T-helper 2 cell (primary cell): ENCODE results near the gene RPS19BP1.
"Not testable (repeated sequence)": the region's sequence is repeated elsewhere in the genome, so short reads cannot be mapped to it uniquely, and the experiment has no call there.

ENCODE experiments used
- DNase-seq, 5 experiments: peaks; one replicate each; pipeline versions ENCODE4 v3.0.0 to v3.0.0-alpha.2; 2012 to 2022

RPS19BP1 gene

DNA sequence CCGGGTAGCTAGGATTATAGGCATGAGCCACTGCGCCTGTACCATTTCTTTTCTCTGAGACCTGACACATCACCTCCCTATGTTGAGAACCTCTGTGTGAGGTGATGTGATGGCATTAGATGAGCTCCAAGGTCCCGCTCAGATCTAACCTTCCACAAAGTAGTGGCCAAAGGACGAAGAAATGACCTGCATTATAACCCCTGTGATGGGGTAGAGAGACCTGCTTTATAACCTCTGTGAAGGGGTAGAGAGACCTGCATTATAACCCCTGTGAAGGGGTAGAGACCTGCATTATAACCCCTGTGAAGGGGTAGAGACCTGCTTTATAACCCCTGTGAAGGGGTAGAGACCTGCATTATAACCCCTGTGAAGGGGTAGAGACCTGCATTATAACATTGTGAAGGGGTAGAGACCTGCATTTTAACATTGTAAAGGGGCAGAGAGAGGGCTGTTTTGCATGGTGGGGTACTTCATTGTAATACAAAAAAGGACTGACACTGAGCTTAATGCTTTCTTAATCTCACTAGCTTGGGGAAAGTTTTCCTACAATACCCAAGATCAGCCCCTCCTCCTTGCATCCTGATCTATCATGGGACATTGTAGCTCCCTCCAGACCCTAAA is 21.9 kb downstream of the RPS19BP1 start:
- no peak for DNase-seq

DNA sequence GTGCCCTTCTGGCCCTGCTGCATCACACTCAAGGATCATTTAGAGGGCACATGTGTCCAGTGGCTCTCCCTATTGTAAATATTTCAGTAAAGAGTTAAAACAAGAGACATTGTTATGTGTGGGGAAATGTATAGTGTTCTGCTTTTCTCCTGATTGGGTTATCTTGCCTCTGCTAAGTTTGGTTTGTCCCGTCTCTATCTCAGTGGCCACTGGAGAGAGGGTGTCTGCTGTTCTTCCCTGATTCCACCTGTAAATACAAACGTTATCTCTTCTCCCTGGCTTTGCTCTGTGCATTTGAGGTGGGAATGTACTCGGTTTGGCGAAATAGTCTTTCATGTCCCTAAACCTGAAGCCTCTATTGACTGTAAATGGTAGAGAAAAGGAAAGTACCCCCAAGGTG is 24.2 kb downstream of the RPS19BP1 start:
- no peak for DNase-seq

DNA sequence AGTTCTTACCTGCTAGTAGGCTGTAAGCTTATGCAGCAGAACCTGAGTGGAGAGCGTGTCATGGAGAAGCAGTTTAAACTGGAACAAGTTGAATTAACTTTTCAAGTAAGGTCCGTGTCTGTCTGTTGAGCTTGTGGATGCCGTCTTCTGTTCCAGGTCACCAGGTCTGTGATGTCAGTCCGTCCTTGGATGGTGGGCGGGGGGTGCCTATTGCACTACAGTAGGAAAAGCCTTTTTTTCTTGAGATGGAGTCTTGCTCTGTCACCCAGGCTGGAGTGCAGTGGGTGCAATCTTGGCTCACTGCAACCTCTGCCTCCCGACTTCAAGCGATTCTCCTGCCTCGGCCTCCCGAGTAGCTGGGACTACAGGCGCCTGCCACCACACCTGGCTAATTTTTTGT is 25.5 kb downstream of the RPS19BP1 start:
- not testable (repeated sequence) for DNase-seq

DNA sequence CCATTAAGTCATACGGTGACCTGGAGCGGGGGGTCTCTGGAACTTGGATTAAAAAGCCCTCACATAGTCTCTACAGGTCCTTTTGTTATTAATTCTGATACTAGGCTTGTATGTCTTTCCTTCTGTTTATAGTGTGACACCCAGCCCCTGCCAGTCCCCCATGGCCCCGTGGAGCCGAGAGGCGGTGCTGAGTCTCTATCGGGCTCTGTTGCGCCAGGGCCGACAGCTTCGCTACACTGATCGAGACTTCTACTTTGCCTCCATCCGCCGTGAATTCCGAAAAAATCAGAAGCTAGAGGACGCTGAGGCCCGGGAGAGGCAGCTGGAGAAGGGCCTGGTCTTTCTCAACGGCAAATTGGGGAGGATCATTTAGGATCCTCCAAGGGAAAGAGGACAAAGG is 28.5 kb downstream of the RPS19BP1 start:
- DNase-seq, result no peak

DNA sequence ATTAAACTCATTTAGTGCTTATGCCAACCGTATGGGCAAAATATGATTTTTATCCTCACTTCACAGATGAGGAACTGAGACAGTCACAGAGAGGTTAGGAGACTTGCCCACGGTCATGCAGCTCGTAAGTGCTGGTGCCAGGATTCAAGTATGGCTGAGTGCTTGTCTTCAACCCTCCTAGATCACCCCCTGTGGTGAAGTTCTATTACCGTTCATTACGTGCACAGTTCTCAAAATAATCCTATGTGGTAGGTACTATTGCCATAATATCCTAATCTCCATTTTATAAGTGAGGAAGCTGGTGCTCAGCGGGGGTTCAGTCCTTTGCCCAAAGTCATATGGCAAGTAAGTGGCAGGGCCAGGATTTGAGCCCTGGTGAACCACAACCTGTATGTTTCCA is 28.9 kb downstream of the RPS19BP1 start:
- no peak for DNase-seq

DNA sequence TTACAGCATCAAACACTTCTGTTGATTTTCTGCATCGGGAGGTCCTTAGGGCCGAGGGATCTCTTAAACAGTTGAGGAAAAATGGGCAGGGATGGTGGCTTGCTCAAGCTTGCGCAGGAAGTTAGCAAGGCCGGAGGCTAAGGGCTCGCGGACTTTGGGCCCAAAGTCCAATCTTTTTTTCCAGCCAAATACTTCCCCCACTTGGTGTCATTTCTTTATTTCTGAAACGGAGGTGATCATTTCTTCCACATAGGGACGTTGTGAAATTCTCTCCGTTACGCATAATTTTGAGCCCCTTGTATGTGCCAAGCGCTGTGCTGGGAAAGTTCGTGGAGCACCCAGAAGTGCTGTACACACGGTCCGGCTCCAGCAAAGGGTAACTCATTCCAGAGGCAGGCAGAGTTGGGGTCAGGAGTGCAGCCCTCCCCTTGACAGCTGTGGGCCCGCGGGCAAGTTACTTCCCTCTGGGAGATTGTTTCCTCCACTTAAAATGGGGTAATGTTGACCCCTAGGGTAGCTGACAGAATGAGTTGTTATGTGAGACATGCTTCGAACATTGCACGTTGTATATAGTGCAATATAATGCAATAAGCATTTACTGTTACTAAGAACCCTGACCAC is 29.6 kb downstream of the RPS19BP1 start:
- DNase-seq, result no peak

DNA sequence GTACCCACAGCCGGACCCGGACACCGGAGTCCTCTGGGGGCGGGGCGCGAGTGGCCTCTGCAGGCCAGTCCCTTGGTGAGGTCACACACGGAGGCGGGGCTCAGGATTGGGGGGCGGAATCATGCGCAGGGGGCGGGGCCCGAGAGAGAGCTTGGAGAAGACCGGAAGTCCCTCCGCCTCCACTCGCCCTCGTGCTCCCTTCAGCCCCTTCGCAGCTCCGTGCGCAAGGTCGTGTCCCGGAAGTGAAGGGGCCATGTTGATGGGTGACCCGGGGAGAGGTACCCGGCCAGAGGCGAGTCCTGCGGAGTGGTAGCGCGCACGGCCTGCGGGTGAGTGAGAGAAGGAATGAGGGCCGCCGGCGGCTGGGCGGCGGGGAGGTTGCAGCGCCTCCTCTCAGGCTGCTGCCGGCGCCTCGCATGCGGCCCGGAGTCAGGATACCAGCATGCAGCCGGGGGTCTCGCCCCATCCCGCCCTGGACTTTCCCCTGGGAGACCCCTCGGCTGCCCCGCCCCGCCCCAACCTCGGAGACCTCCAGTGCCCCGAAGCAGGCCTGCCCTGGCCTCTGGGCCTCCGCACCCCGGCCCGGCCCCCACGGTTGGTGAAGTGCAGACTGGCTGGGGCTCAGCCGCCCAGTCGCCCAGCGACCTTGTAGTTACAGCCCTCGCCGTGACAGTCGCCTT is 30.3 kb downstream of the RPS19BP1 start, which contains the start of gene MIEF1:
Gene MIEF1 (plus strand): TSS at position 182 of the 680 bp plus-strand sequence. CDS start 9,005 bp downstream, outside the sequence.
- peak; percentile 74 to 96 (median 82) for DNase-seq

DNA sequence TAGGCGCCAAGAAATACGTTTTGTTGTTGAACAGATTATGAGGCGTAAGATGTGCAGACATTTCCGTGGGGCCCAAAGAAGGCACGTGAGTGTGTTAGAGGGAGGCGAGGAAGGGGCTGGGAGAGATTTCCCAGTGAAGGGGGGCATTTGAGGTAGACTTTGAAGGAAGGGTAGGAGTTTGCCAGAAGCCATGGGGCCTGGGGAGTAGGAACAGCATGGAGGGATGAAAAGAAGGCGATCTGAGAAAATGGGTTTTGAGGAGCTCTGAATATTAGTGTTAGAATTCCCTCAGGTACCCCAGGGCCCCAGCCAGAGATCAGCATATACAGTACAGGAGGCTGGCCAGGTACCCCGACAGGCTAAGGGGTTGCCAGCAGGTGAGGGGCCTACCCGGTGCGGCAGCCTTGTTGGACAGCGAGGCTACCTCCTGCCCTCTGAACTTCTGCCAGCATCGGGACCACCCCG is 30.9 kb downstream of the RPS19BP1 start:
- no peak for DNase-seq

DNA sequence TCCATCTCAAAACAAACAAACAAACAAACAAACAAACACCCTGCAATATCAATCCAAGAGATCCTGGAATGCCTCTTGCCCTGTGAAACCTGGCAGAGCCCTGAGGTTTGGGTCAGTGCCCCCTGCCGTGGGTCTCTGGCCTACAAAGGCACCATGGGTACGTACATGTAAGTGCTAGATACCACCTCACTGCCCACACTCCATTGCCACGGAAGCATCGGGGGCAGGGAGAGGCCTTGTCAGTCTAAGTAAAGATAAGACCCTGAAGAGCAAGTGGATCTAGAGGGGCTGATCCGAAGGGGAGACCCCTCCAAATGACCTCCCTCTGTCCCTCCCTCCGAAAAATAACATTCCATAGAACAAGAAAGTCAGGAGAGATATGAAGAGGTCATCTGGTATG is 32.4 kb downstream of the RPS19BP1 start:
- no peak for DNase-seq

DNA sequence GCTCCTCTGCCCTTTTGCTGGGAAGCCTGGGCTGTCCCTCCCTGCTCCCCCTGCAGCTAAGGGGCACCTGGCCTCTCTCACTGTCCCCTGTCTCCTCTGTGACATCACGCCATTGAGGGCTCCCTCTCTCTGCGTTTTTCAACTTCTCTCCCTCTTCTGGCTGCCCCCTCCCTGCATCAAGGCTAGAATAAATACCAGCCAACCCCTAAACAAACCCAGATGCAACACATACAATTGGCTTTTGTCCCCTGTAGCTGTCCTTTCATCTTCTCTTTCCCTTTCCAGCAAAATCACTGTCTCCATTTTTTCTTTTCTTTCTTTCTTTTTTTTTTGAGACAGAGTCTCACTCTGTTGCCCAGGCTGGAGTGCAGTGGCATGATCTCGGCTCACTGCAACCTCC is 33.7 kb downstream of the RPS19BP1 start:
- DNase-seq, result no peak

DNA sequence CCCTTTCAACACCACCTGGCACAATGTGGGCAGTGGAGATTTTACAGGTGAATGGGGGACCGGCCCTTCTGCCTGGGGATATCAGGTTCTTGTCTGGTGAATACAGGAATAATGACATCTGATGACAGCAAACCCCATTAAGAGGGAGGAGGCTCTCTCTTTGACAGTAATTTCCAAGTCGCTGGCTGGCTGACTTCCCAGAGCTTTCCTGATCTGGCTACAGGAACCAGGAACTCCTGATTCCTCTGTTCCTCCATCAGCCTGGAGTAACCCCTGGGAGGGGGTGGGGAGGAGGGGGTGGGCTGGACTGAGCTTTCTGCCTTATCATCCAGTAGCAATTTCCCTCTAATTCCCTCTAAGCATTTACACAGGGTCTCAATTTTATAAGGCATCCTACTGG is 34.2 kb downstream of the RPS19BP1 start:
- DNase-seq, result no peak

DNA sequence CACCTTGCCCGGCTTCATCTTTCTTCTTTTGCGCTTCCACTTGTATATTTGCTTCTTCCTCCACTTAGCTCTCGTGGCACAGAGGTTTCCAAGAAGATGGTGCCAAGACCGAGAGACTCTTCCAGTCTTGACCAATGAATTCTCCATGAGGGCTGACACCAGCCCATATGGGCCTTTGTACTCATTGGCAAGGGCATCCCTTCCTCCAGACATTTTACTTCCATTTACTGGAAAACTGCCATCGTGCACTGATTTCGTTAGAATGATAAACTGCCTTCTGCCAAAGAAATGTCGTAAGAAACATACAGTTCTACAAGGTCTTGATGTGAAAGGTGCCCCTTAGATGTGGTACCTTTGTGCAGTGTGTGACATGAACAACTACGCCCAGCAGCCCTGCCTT is 35.1 kb downstream of the RPS19BP1 start:
- DNase-seq, result no peak

DNA sequence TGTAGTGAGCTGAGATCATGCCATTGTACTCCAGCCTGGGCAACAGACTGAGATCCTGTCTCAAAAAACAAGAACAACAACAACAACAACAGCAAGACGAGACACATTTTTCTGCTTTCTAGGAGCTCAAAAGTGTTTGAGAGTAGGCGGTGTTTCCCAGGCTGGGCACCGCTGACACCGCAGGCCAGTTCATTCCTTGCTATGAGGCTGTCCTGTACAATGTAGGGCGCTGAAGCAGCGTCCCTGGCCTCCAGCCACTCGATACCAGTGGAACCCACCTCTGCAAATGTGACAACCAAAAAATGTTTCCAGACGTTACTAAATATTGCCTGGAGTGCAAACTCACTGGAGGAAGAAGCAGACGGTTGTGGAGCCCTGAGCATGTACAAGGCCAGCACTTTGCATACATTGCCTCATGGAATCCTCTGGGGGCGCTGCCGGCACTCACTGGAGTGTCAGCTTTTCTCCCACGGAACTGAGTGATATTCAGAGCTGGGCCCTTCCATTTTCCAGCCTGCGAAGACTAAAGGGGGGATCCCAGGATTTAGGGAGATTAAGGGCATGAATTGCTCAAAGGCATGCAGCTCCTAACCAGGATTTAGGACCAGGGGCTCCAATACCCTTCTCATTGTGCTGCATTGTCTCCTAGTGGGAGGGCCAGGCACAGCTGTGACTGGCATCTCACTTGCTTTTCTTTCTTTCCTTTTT is 36.3 kb downstream of the RPS19BP1 start:
- DNase-seq, result peak in 3 of 5 experiments; percentile 33 to 69 (median 51)

DNA sequence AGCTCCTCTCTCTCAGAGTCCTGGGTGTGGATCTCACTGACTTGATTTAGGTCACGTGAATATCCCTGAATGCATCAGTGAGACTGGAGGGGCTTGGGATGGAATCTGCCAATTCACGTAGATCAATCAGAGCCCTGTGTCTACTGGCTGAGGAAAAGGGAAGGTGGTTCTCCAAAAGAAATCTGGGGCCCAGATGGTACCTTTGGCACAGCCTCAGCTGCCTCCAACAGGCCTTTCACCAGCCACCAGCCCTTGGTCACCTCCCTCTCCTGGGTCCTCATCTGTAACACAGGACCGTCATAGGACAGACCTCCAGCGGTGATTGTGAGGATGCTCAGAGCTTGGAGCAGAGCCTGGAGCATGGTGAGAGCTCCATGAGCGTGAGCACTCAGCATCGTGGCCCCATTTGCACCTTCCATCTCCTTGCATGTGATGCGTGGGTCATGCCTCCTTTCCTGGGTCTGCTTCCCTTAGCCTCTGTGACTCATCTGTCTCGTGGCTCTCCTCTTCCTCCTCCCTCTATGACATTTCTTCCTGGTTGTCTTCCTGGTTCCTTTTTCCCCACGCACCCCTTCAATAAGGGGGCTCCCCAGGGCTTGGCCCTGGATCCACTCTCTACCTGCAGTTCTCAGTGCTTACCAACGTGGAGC is 38.0 kb downstream of the RPS19BP1 start:
- DNase-seq, result no peak

DNA sequence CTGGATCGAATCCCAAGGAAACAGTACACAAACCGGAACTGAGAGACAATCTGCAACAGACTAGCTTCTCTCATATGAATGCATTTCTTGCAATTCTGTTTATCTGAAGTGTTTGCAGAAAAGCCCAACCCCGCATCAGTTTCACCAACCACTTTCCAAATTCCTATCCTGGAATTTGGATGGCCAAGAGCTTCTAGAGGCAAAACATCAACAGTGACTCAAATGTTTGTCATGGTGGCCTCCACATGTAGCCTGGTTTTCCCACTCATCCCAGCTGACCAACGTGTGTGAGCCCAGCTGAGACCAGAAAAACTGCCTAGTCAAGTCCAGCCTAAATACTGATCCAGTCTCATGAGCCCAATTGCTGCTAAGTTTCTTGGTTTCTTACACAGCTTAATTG is 38.8 kb downstream of the RPS19BP1 start:
- DNase-seq, result no peak

DNA sequence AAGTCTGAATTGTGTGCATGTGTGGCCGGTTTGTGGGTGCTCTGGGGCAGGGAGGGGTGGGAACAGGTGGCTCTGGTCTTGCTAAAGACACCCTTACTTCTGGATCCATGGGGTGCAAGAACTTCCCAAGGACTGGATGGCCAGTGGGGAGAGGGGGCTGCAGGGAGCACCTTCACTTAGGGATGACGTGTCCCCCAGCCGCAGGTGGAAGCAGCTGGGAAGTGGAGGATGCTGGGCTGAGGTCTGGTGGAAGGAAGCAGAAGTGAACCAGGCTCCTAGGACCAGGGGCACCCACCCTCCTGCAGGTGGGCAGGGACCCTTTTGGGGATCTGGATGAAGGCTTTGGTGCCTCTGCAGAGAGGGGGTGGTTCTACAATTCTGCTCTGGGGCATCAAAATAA is 40.4 kb downstream of the RPS19BP1 start:
- no peak for DNase-seq

DNA sequence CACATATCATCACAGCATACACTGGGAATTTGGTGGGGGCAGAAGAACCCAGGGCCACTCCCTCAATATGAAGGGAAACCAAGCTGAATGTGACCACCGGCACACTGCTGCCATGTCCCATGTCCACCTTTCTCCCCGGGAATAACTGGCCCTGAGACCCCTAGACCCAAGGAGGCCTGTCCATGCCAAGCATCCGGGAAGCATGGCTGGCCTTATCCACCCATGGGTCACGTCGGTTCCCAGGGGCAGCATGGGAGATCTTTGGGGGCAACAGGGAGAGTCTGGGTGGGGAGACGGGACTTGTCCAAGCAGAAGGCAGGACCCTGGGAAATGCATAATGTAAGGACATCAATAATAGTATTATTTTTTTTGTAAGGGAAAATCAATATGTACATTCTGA is 40.9 kb downstream of the RPS19BP1 start:
- no peak for DNase-seq

DNA sequence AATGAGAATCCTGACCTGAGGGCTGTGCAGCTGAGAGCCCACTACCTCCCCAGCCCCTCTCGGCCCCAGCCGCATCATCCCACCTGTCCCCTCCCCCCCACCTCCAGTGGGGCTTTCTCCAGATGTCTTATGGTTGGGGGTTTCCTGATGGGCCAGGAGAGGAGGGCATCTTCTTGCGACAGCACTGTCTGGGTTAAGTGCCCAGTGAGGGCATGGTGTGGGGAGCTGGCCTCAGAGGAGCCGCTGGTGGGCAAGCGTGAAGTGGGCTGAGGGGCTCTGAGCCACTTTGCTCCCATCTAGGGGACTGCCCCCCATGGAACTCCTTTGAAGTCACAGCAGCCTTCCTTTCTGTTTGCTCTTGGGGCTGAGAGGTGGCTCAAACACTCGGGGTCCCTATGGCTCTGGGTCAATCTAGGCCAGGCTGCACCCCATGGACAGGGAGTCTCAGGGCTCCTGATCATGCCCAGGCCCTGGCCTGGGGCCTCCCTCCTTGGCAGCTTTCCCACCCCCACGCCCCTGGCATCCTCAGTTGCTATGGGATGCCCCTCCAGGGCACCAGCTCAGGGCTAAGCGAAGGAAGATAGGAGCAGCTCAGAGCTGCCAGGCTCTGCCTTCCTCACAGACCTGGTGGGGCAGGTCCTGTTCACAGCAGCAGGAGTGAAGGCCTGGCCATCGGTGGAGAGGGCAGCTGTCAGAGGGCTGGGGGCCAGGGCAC is 41.4 kb downstream of the RPS19BP1 start:
- DNase-seq, result no peak

DNA sequence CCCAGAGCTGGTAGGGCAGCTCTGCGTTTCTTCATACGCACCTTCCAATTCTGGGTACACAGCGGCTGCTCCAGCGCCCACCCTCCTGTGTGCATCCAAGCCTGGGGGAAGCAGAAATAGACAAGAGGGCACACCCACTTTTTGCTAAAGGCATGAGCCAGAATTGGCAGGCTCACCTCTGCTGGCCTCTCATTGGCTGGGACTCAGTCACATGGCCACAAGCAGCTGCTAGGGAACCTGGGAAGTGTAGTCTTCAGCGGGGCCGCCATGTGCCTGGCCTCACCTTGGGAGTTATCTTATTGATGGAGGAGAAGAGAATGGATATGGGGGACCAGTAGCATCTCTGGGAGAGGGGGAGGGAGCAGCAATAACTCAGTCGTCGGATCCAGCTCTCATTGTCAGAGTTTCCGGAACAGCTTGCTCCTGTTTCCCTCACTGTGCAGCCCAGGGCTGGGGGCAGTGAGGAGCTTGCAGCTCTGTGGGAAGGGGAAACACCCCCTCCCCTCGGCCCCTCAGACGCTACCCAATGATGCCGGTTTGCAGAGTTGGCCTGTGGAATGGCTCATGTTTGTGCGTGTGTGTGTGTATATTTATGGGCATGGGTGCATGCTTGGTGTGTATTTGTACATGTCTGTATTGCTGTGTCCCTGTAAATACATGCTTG is 42.3 kb downstream of the RPS19BP1 start:
- peak; percentile 42 to 90 (median 68) for DNase-seq

DNA sequence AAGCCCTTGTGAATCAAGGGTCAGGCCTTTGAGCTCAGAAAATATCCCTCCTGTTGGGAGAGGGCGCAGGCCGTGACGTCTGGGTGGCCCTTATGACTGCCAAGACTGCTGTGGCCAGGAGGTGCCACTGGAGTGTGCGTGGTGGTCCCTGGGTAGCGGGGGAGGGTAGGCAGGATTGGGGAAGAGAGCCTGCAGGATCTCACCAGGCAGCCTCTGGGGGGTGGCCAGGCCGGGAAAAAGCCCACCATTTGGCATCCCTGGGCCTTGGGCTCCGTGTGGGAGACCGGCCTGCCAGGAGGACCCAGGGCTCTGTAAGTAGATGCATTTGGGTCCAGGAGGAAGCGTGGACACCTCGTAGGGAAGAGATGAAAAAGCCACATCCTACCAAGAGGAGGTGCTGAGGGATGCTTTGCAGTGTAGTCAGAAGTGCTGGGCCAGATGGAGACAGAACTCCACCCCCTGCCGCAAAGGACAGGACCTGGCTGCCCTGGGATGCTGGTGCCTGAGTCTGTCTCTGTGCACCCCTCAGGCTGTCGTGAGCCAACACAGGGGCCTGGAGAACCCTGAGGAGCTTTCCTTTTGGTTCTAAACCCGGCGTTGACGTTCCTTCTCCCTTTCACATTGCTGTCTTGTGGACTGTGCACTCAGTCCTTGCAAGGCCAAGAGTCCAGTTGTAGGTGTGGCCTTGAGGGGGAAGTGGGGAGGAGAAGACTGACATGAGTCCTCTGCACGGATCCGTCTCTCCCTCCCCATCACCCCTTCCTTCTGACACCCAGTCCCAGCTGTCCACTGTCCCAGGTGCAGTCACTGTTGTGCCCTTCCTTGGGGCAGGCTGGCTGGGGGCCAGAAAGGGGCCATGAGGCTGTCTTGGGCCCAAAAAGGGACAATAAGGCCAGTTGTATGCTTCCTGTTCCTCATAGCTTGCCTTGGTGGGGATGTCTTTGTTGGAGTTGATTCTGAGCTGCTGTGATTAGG is 43.2 kb downstream of the RPS19BP1 start:
- DNase-seq, result no peak
